HUES48 (cell line): Measurements from ENCODE around the gene MUSTN1.

ENCODE experiments used
- H3K27ac ChIP-seq: one replicate; pipeline ENCODE4 v1.7.0; 2013; ENCODE audit warnings: low read depth, low read length, inconsistent platforms
- H3K27me3 ChIP-seq: 2 replicates; pipeline ENCODE4 v1.6.1; 2013; ENCODE audit warnings: mild to moderate bottlenecking, low read length; ENCODE audit not compliant: control insufficient read depth, insufficient read depth
- H3K36me3 ChIP-seq: 2 replicates; pipeline ENCODE4 v1.6.1; 2013; ENCODE audit warnings: low read length; ENCODE audit not compliant: control insufficient read depth, insufficient read depth
- H3K4me1 ChIP-seq: 2 replicates; pipeline ENCODE4 v1.6.1; 2013; ENCODE audit warnings: mild to moderate bottlenecking, low read length; ENCODE audit not compliant: control insufficient read depth, insufficient read depth
- H3K4me3 ChIP-seq: 2 replicates; pipeline ENCODE4 v1.5.1; 2013; ENCODE audit warnings: mild to moderate bottlenecking, low read depth, low read length
- H3K9ac ChIP-seq: 2 replicates; pipeline ENCODE4 v1.6.1; 2013; ENCODE audit warnings: mild to moderate bottlenecking, low read depth, low read length, moderate library complexity
- H3K9me3 ChIP-seq: 2 replicates; pipeline ENCODE4 v1.6.1; 2013; ENCODE audit warnings: low read length; ENCODE audit not compliant: control insufficient read depth, insufficient read depth

The MUSTN1 gene

GRCh38 chr3:52820736-52821135 is 14.1 kb downstream of the MUSTN1 start:
- Histone ChIP-seq H3K4me1 (no peaks in the 10 kb centered on the region), H3K27me3 (no peaks in the 10 kb centered on the region), H3K9me3 (no peaks in the 10 kb centered on the region), H3K4me3 (no peak overlapping the region), H3K9ac (no peak overlapping the region), H3K27ac (no peak overlapping the region), H3K36me3 (no peaks in the 10 kb centered on the region)

GRCh38 chr3:52819936-52820335 is 14.9 kb downstream of the MUSTN1 start:
- H3K27me3 ChIP-seq = no peaks in the 10 kb centered on the region

GRCh38 chr3:52817860-52818259 is 17.0 kb downstream of the MUSTN1 start:
- no peak overlapping the region for H3K4me3 ChIP-seq
- no peaks in the 10 kb centered on the region for H3K9me3 ChIP-seq
- no peaks in the 10 kb centered on the region for H3K27me3 ChIP-seq
- H3K27ac ChIP-seq = no peak overlapping the region
- no peak overlapping the region for H3K9ac ChIP-seq
- H3K4me1 ChIP-seq = no peaks in the 10 kb centered on the region
- no peaks in the 10 kb centered on the region for H3K36me3 ChIP-seq

More at GRCh38 chr3:52819936-52820335, 14.9 kb downstream of the MUSTN1 start:
- no peak overlapping the region for H3K9ac ChIP-seq
- H3K27ac ChIP-seq = no peak overlapping the region
- H3K4me1 ChIP-seq = no peaks in the 10 kb centered on the region
- no peaks in the 10 kb centered on the region for H3K36me3 ChIP-seq
- no peak overlapping the region for H3K4me3 ChIP-seq
- H3K9me3 ChIP-seq = no peaks in the 10 kb centered on the region

DNA sequence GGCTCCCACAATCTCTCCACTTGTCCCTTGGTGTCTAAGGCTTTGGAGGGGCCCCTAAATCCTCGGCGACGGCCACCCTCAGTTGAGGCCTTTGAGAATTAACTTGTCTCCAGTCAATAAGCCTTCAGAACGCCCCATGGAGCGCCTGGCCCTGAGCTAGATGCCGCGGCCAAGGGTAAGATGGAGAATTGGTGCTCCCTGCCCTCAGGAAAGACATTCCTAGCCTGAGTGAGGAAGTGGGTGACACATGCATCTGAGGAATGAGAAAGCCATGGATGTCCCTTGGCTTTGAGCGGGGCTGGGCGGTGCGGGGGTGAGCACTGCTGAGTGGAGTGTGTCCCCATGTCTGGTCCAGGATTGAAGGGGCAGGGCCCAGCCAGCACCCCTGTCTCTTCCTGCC is 17.6 kb downstream of the MUSTN1 start:
- Histone ChIP-seq H3K4me1 (no peaks in the 10 kb centered on the region), H3K27ac (no peak overlapping the region), H3K9me3 (no peaks in the 10 kb centered on the region), H3K36me3 (no peaks in the 10 kb centered on the region), H3K9ac (no peak overlapping the region), H3K4me3 (no peak overlapping the region), H3K27me3 (no peaks in the 10 kb centered on the region)

DNA sequence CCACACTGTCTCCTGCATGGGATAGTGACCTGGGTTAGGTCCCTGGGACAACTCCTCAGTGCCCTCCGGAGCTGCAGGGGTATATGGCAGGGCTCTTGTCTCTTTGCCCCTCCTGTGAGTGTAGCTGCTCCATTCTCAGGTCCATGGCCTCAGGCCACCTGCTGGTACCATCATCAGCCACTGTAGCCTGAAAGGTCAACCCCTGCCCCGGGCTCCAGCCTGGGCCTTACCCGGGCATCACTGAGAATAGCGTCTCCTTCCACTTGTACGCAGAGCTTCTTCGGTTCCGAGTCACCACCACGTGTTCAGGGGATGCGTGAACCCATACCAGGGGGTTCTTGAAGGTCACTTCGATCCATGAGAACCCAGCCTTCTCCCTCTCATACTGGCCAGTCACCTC is 18.2 kb downstream of the MUSTN1 start:
- Histone ChIP-seq H3K27me3 (no peaks in the 10 kb centered on the region), H3K4me3 (no peak overlapping the region), H3K4me1 (no peaks in the 10 kb centered on the region), H3K9ac (no peak overlapping the region), H3K9me3 (no peaks in the 10 kb centered on the region), H3K27ac (no peak overlapping the region), H3K36me3 (no peaks in the 10 kb centered on the region)

GRCh38 chr3:52816199-52816598 is 18.6 kb downstream of the MUSTN1 start:
- H3K9ac ChIP-seq = no peak overlapping the region
- H3K4me1 ChIP-seq = no peaks in the 10 kb centered on the region
- no peak overlapping the region for H3K27ac ChIP-seq
- H3K36me3 ChIP-seq = no peaks in the 10 kb centered on the region
- H3K27me3 ChIP-seq = no peaks in the 10 kb centered on the region
- no peak overlapping the region for H3K4me3 ChIP-seq
- H3K9me3 ChIP-seq = no peaks in the 10 kb centered on the region

- Histone ChIP-seq H3K9ac (no peak overlapping the region), H3K36me3 (no peaks in the 10 kb centered on the region), H3K4me3 (no peak overlapping the region), H3K27me3 (no peaks in the 10 kb centered on the region), H3K9me3 (no peaks in the 10 kb centered on the region), H3K27ac (no peak overlapping the region), H3K4me1 (no peaks in the 10 kb centered on the region)
Measured at GRCh38 chr3:52813810-52814209, 21.0 kb downstream of the MUSTN1 start.

DNA sequence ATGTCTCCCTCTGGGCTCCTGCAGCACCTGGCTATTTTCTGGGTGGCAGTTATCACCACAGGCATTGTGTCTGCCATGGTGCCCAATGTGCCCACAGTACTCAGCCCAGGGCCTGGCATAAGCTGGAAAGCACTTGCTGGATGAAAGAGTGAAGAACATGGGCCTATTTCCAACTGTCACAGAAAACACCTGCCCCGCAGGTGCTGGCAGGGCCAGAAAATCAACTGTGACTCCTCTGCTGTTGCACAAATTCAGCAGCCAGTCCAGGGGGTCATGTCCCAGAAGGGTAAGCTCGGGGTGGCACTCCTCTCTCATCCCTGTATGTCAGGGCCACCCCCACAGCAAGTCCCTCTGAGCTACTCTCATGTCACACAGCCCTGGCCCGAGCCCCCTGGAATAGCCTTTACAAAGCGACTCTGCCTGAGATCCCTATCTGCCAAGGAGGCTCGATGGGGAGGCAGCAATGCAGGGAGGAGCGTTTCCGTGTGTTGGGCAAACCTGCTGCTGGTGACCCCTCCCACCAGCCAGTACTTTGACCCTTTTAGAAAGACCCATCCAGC is 23.3 kb downstream of the MUSTN1 start:
- Histone ChIP-seq H3K9me3 (no peaks in the 10 kb centered on the region), H3K36me3 (no peaks in the 10 kb centered on the region), H3K4me1 (no peaks in the 10 kb centered on the region), H3K27ac (no peak overlapping the region), H3K9ac (no peak overlapping the region), H3K27me3 (no peaks in the 10 kb centered on the region), H3K4me3 (no peak overlapping the region)

- no peak overlapping the region for H3K9ac ChIP-seq
- no peaks in the 10 kb centered on the region for H3K4me1 ChIP-seq
- no peak overlapping the region for H3K27ac ChIP-seq
- H3K36me3 ChIP-seq = no peaks in the 10 kb centered on the region
- H3K4me3 ChIP-seq = no peak overlapping the region
- H3K27me3 ChIP-seq = no peaks in the 10 kb centered on the region
- no peaks in the 10 kb centered on the region for H3K9me3 ChIP-seq
Measured at GRCh38 chr3:52810923-52811322, 23.9 kb downstream of the MUSTN1 start.

DNA sequence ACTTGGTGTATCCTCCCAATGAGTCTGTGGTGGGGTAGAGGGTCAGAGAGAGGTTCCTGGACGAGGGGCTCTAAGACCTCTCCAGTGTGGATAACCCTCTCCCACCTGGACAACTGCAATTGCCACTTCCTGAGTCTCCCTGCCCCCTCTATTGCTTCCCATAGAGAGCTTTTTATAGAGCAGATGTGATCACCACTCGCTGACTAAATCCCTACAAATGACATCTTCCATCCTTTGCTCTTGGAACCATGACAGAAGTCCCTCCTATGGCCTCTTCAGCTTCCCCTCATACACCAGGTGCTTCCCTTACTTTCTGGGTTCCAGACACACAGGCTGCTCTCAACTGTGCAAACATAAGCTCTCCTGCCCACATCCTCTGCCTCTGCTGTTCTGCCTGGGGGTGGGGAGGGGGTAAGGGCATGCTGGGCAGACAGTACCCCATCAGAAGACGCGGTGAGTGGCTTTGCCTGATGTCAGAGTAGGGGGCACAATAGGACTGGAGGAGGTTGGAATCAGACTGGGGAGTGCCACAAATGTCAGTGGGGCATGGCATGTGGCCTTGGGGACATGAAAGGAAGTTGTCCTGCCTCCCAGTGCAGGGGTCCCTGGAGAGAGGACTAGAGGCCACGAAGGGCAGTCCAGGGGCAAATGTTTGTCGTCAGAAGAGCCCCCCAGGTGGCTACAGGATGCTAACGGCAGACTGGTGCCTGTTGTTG is 25.0 kb downstream of the MUSTN1 start:
- H3K27me3 ChIP-seq = no peaks in the 10 kb centered on the region
- H3K9me3 ChIP-seq = no peaks in the 10 kb centered on the region
- H3K4me1 ChIP-seq = no peaks in the 10 kb centered on the region
- H3K9ac ChIP-seq = no peak overlapping the region
- H3K36me3 ChIP-seq = no peaks in the 10 kb centered on the region
- H3K4me3 ChIP-seq = no peak overlapping the region
- H3K27ac ChIP-seq = no peak overlapping the region

- Histone ChIP-seq H3K36me3 (no peaks in the 10 kb centered on the region), H3K4me3 (no peak overlapping the region), H3K27ac (no peak overlapping the region), H3K9ac (no peak overlapping the region), H3K9me3 (no peaks in the 10 kb centered on the region), H3K4me1 (no peaks in the 10 kb centered on the region), H3K27me3 (no peaks in the 10 kb centered on the region)
Measured at GRCh38 chr3:52809149-52809548, 25.7 kb downstream of the MUSTN1 start.
